ENCODE data around the gene MEIS2.

The MEIS2 gene

GRCh38 chr15:36875740-36876334 is 224.5 kb downstream of the MEIS2 start:
- DNase-seq (ENCODE audit: low spot score) = no peak

DNA sequence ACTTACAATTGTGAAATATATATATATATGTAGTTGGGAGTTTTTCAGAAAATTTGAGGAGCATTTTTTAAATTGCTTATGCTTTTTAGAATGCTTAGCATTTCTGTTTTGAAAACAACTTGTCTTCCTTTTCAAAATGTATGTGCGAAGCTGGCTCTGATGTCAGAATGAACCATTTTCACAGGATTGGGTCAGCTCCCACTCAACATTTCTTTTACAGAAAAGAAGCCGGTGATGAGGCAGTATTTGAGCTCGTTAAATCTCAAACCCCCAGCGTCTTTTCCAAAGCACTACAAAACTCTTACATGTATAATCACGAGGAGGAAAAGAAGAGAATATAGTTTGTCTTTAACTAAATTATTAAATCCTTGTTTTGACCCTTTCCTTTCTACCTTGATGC is 225.4 kb downstream of the MEIS2 start:
- no peak for DNase-seq (ENCODE audit: low spot score)

DNA sequence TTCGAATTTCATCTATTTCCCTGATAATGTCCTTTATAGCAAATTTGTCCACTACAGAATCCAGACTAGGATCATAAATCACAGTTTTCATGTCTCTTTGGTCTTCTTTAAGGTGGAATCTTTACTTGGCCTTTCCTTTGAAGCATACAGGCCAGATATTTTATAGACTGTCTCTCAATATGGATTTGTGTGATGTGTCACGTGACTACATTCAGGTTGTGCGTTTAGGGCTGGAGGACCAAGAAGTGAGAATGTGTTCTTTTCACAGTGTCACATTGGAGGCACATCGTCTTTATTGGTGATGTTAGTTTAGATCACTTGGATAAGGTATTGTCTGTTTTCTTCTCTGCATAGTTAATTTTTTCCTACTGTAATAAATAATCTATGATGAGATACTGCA is 232.9 kb downstream of the MEIS2 start:
- DNase-seq (ENCODE audit: low spot score) = no peak

DNA sequence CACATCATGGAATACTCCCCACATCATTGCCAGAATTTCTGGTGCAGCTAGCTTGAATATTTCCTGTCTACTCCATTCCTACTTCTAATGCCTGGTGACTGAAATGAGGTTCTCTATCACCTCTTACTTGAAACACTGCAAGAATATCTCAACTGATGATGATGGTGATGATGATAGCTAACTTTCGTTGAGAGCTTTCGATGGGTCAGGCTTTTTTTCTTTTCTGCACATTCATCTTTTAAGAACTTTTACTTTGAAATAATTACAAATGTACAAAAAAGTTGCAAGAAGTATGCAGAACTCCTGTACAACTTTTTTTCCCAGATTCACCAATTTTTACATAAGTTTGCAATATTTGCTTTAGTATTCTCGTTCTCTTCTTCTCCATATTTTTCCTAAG is 233.5 kb downstream of the MEIS2 start:
- DNase-seq (ENCODE audit: low spot score) = no peak

DNA sequence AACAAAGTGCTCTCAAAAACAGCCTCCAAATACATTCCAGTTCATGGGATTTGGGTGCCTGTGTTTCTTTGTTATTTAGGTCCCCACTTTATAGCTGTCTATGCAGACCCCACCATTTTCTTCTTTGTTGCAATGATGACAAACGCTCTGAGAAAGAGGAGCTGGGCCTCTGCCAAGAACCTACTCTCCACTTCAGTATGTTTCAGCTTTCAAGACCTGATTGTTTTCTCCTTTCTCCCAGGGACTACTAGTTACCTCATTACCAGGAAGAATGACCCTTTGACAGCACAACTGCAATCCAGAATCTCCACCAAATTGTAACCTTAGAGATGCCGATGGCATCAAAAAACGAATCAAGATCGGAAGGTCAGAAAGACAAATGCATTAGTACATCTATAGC is 236.8 kb downstream of the MEIS2 start:
- no peak for DNase-seq (ENCODE audit: low spot score)

DNA sequence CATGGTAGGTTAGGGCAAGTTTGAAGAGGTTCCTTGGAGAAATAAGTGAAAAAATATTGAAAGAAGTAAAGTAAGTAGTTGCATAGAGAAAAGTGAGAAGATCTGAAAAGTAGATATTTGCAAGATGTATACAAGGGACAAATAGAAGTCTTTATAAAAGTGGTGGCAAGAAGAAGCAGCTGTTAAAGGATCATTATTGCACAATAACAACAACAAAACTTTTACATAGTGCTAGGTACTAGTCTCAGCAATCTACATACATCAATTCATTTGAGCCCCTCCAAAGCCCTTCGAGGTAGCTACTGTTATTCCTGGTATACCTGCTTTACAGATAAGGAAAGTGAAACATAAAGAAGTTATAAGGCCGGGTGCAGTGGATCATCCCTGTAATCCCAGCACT is 239.6 kb downstream of the MEIS2 start:
- DNase-seq (ENCODE audit: low spot score) = no peak

DNA sequence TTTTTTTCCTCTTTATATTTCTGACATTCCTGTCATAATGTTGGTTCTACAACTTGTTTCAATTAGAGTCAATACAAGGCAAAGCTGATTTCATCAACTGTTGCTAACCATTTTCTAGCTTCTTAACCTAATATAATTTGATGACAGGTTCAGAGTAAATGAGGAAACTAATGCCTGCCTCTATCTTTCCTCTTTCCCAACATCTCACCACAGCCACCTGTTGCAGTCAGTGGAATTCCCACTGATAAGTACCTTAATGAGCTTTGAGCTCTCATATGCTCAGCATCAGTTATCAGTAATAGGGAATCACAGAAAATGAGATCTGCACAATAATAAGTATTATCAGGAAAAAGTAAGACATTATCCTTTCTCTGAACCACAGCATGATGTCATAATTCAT is 241.9 kb downstream of the MEIS2 start:
- DNase-seq (ENCODE audit: low spot score) = no peak

- DNase-seq (ENCODE audit: low spot score) = no peak
Measured at GRCh38 chr15:36856339-36856973, 243.9 kb downstream of the MEIS2 start.

GRCh38 chr15:36850864-36851263 is 249.5 kb downstream of the MEIS2 start:
- DNase-seq (ENCODE audit: low spot score) = no peak

GRCh38 chr15:36845270-36845669 is 255.1 kb downstream of the MEIS2 start:
- DNase-seq (ENCODE audit: low spot score) = no peak

DNA sequence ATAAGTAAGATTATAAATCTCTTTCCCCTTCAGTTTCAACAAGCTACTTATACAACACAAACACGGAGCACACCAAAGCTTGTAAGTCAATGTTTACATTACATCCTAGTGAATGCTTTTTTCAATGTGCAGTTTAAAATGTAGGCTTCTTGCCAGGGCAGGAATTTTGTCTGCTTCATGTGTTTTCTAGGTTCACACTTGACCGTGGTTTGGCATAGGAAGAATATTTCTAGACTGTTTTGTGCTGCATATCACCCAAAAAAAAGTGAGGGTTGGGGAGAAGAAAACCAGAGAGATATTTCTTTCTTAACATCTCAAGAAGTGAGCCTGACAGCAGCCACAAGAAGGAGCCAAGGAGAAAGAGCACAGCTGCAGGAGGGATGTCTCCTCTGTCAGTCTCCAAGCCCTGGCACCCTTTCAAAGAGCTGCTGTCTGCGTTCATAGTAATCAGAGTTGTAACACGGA is 255.8 kb downstream of the MEIS2 start:
- no peak for DNase-seq (ENCODE audit: low spot score)

- no peak for DNase-seq (ENCODE audit: low spot score)
Measured at GRCh38 chr15:36843822-36844221, 256.5 kb downstream of the MEIS2 start.

DNA sequence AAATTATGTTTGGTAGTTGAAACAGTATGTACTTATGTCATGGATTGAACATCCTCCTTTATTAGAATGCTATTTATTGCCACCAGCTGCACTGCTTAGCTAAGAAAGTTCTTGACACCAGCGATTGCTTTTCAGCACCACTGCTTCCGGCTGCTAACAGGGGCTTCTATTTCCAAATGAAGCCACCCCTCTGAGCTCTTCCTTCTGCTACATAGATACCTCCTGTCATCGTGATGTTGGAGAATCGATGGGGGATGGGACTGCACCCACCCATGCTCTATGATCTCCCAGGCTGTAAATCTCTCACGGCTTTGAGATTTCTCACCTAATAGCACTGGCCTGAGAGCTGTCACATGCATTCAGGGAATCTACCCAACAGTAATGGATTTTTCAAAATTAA is 259.2 kb downstream of the MEIS2 start:
- DNase-seq (ENCODE audit: low spot score) = no peak

All from CD4-positive, alpha-beta T cell treated with Interleukin-15 for 4 hours (primary cell).